TTC549 (cell line): Measurements from ENCODE around the gene ELAC1.
"Not testable (repeated sequence)": the region's sequence is repeated elsewhere in the genome, so short reads cannot be mapped to it uniquely, and the experiment has no call there.

ENCODE experiments used
- FAIRE-seq: peaks from 2 replicates; lab custom pipeline; 2012; peaks lifted over from hg19 to GRCh38; lab: Jason Lieb, UNC

The ELAC1 gene

GRCh38 chr18:50973367-50974126, 5.7 kb downstream of the ELAC1 start:
- no peak for FAIRE-seq

GRCh38 chr18:50977037-50977760, 9.4 kb downstream of the ELAC1 start:
- no peak for FAIRE-seq

- FAIRE-seq, result no peak
Measured at GRCh38 chr18:50981381-50981780, 13.5 kb downstream of the ELAC1 start.

- FAIRE-seq, result no peak
Measured at GRCh38 chr18:50982086-50982801, 14.4 kb downstream of the ELAC1 start.

- FAIRE-seq, result no peak
Measured at GRCh38 chr18:50982802-50983179, 15.0 kb downstream of the ELAC1 start.

GRCh38 chr18:50986360-50987087, 18.7 kb downstream of the ELAC1 start:
- FAIRE-seq, result no peak

GRCh38 chr18:50987261-50987660, 19.4 kb downstream of the ELAC1 start:
- FAIRE-seq, result no peak

GRCh38 chr18:50989711-50990110, 21.9 kb downstream of the ELAC1 start:
- no peak for FAIRE-seq

- FAIRE-seq, result no peak
Measured at GRCh38 chr18:50992351-50992762, 24.5 kb downstream of the ELAC1 start.

- no peak for FAIRE-seq
Measured at GRCh38 chr18:50994031-50994430, 26.2 kb downstream of the ELAC1 start.

GRCh38 chr18:51003174-51003573, 35.3 kb downstream of the ELAC1 start:
- not testable (repeated sequence) for FAIRE-seq

- FAIRE-seq, result no peak
Measured at GRCh38 chr18:51006061-51006818, 38.4 kb downstream of the ELAC1 start.

- FAIRE-seq, result no peak
Measured at GRCh38 chr18:51006948-51007789, 39.3 kb downstream of the ELAC1 start.

GRCh38 chr18:51007790-51008139, 39.9 kb downstream of the ELAC1 start:
- FAIRE-seq, result no peak

GRCh38 chr18:51009072-51009471, 41.2 kb downstream of the ELAC1 start:
- FAIRE-seq, result no peak

GRCh38 chr18:51010218-51010617, 42.4 kb downstream of the ELAC1 start:
- no peak for FAIRE-seq

- no peak for FAIRE-seq
Measured at GRCh38 chr18:51011709-51012108, 43.9 kb downstream of the ELAC1 start.

- no peak for FAIRE-seq
Measured at GRCh38 chr18:51012441-51012840, 44.6 kb downstream of the ELAC1 start.

GRCh38 chr18:51013259-51013658, 45.4 kb downstream of the ELAC1 start:
- no peak for FAIRE-seq

GRCh38 chr18:51017140-51017879, 49.5 kb downstream of the ELAC1 start:
- no peak for FAIRE-seq
